HEK293 (cell line): ENCODE data around the gene MLPH.

Source experiments
- PRDM10 ChIP-seq: fragments of 450-650 bp; formaldehyde crosslinking; IDR thresholded peaks from 2 replicates; pipeline ENCODE4 v1.5.1; 2016; ENCODE audit warnings: missing biosample characterization, missing genetic modification characterization
- SP2 ChIP-seq: fragments of 450-650 bp; formaldehyde crosslinking; IDR thresholded peaks from 2 replicates; pipeline ENCODE4 v1.5.1; 2016; ENCODE audit warnings: missing biosample characterization, missing genetic modification characterization
- YY1 ChIP-seq: fragments of 450-650 bp; formaldehyde crosslinking; IDR thresholded peaks from 2 replicates; pipeline ENCODE4 v1.5.1; 2018; ENCODE audit warnings: missing biosample characterization, missing genetic modification characterization
- ZBTB21 ChIP-seq: fragments of 450-650 bp; formaldehyde crosslinking; IDR thresholded peaks from 2 replicates; pipeline ENCODE4 v1.5.1; 2017; ENCODE audit warnings: missing biosample characterization, missing genetic modification characterization
- ZBTB7A ChIP-seq: fragments of 450-650 bp; formaldehyde crosslinking; IDR thresholded peaks from 2 replicates; pipeline ENCODE4 v1.5.1; 2016; ENCODE audit warnings: low read depth, missing biosample characterization, missing genetic modification characterization
- ZBTB8A ChIP-seq: fragments of 450-650 bp; formaldehyde crosslinking; IDR thresholded peaks from 2 replicates; pipeline ENCODE4 v1.5.1; 2016; ENCODE audit warnings: missing biosample characterization, missing genetic modification characterization
- ZNF169 ChIP-seq: fragments of 450-650 bp; formaldehyde crosslinking; IDR thresholded peaks from 2 replicates; pipeline ENCODE4 v1.5.1; 2016; ENCODE audit warnings: missing biosample characterization, missing genetic modification characterization
- ZNF776 ChIP-seq: fragments of 450-650 bp; formaldehyde crosslinking; IDR thresholded peaks from 2 replicates; pipeline ENCODE4 v1.5.0; 2017; ENCODE audit warnings: missing biosample characterization, missing genetic modification characterization, borderline replicate concordance
- TF ChIP-seq, protein P1 (sequence below): fragments of 450-650 bp; formaldehyde crosslinking; IDR thresholded peaks from 2 replicates; pipeline ENCODE4 v1.5.1; 2016; ENCODE audit warnings: missing biosample characterization, missing genetic modification characterization
- TF ChIP-seq, protein P2 (sequence below): fragments of 450-650 bp; formaldehyde crosslinking; IDR thresholded peaks from 2 replicates; pipeline ENCODE4 v1.5.1; 2016; ENCODE audit warnings: missing biosample characterization, missing genetic modification characterization

DNA sequence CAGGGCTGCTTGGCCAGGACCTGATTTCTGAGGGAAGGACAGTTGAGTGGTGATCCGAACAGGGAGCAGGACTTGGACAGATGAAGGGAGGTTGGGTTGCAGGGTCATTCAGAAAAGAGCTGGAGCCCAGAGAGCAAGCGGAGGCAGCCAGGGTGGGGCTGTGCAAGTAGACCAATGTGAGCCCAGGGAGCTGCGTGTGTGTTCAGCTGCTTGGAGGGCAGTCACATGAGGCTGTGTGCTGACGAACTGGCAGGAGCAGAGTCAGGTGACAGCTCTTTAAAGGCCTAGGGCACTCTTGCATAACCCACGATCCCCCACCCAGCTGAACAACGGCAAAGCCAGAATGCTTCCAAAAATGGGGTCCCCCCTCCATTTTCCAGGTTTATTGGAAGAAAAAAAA, 4.6 kb upstream of the MLPH start:
- TF ChIP-seq PRDM10 (no peak), ZNF776 (no peak), ZBTB21 (tag by site-specific recombination) (no peak), ZBTB7A (tag by site-specific recombination) (no peak), SP2 (tag by site-specific recombination) (no peak), ZBTB8A (tag by site-specific recombination) (no peak), ZNF169 (tag by site-specific recombination) (no peak), YY1 (tag by site-specific recombination) (no peak)
- TF ChIP-seq, protein P1, sequence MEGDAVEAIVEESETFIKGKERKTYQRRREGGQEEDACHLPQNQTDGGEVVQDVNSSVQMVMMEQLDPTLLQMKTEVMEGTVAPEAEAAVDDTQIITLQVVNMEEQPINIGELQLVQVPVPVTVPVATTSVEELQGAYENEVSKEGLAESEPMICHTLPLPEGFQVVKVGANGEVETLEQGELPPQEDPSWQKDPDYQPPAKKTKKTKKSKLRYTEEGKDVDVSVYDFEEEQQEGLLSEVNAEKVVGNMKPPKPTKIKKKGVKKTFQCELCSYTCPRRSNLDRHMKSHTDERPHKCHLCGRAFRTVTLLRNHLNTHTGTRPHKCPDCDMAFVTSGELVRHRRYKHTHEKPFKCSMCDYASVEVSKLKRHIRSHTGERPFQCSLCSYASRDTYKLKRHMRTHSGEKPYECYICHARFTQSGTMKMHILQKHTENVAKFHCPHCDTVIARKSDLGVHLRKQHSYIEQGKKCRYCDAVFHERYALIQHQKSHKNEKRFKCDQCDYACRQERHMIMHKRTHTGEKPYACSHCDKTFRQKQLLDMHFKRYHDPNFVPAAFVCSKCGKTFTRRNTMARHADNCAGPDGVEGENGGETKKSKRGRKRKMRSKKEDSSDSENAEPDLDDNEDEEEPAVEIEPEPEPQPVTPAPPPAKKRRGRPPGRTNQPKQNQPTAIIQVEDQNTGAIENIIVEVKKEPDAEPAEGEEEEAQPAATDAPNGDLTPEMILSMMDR (tag by site-specific recombination) = no peak
- TF ChIP-seq, protein P2, sequence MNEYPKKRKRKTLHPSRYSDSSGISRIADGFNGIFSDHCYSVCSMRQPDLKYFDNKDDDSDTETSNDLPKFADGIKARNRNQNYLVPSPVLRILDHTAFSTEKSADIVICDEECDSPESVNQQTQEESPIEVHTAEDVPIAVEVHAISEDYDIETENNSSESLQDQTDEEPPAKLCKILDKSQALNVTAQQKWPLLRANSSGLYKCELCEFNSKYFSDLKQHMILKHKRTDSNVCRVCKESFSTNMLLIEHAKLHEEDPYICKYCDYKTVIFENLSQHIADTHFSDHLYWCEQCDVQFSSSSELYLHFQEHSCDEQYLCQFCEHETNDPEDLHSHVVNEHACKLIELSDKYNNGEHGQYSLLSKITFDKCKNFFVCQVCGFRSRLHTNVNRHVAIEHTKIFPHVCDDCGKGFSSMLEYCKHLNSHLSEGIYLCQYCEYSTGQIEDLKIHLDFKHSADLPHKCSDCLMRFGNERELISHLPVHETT (tag by site-specific recombination) = no peak
